Measurements from ENCODE around the gene PARP6. TPM values are rescaled to one million over a fixed set of nuclear protein-coding genes. Genes with fewer than 3 reads are reported as not detected.

PARP6 gene
- total and polyA plus RNA-seq, 2 donors (not counting 1 experiment from before 2014, with no cell fraction given), result 118 to 134 TPM

- Mint-ChIP-seq H3K27me3 (no peaks in the 10 kb centered on the region), H3K4me1 (peaks cover 17% of the 10 kb centered on the region), H3K9me3 (ENCODE audit: insufficient read depth) (no peaks in the 10 kb centered on the region), H3K4me3 (no peak overlapping the region), H3K27ac (no peak overlapping the region)
- TF ChIP-seq EZH2 (IDR thresholded peaks at IDR 0.05; ENCODE audit: borderline replicate concordance, insufficient read depth, low read depth, low read length, poor library complexity, severe bottlenecking) (no peak), CTCF (IDR thresholded peaks at IDR 0.05) (no peak)
- no peak overlapping the region for H2AFZ ChIP-seq (ENCODE audit: insufficient read depth, low read depth, low read length, poor library complexity, severe bottlenecking)
- H3K79me2 ChIP-seq (ENCODE audit: control insufficient read depth, insufficient read depth, low read length), result no peaks in the 10 kb centered on the region
- H3K9ac ChIP-seq (ENCODE audit: low read length), result no peak overlapping the region
- DNase-seq, result no peak
- no peaks in the 10 kb centered on the region for H3K27me3 ChIP-seq (replicated peaks in 1 of 4; ENCODE audit: control extremely low read depth in 1 of 4, control insufficient read depth in 3 of 4, insufficient read depth in 4 of 4, low read length in 3 of 4)
- no peaks in the 10 kb centered on the region for H3K9me3 ChIP-seq (ENCODE audit: control extremely low read depth in 1 of 3, control insufficient read depth in 2 of 3, insufficient read depth in 1 of 3, low read length in 2 of 3)
- 81% methylated on average over 2 of the region's 2 CpGs for WGBS (ENCODE audit: insufficient coverage)
- peaks cover 23 to 95% of the 10 kb centered on the region in 2 experiments for H3K36me3 ChIP-seq (replicated peaks in 1 of 2; ENCODE audit: control extremely low read depth in 1 of 2, control insufficient read depth in 1 of 2, extremely low read depth in 1 of 2, insufficient read depth in 2 of 2, low read length in 1 of 2)
- no peak for ATAC-seq (ENCODE audit: low read depth)
- intact Hi-C loops (cut with micrococcal nuclease), result no loop called here
- ChIA-PET CTCF (interaction anchor here (0.7 to 1.3 kb wide), 2 partner anchors 15 to 22 kb away, joined by 4 to 6 read pairs; no protein-coding TSS in a partner anchor), POLR2A (no interaction called here)
- no peak overlapping the region for H3K4me3 ChIP-seq (ENCODE audit: control extremely low read depth in 1 of 5, extremely low read depth in 1 of 5, insufficient read depth in 1 of 5, low read depth in 2 of 5, low read length in 4 of 5)
- no peak overlapping the region for H3K4me2 ChIP-seq (replicated peaks; ENCODE audit: low read depth, low read length, poor library complexity, severe bottlenecking)
- no peak overlapping the region for H3K27ac ChIP-seq (ENCODE audit: low read length in 2 of 2)
- H4K20me1 ChIP-seq (ENCODE audit: control insufficient read depth, insufficient read depth, low read length, poor library complexity, severe bottlenecking), result peaks cover 11% of the 10 kb centered on the region
- H3K4me1 ChIP-seq (ENCODE audit: control insufficient read depth in 2 of 2, insufficient read depth in 2 of 2, low read length in 2 of 2), result no peaks in the 10 kb centered on the region
These were observed 67.1 kb downstream of the PARP6 start for GRCh38 chr15:72205273-72205672.

- no peaks in the 10 kb centered on the region for H3K79me2 ChIP-seq (ENCODE audit: control insufficient read depth, insufficient read depth, low read length)
These were observed 68.9 kb downstream of the PARP6 start for GRCh38 chr15:72203507-72203837.

More at GRCh38 chr15:72203507-72203837, 68.9 kb downstream of the PARP6 start:
- no peak for ATAC-seq (ENCODE audit: low read depth)
- DNase-seq, result no peak
- intact Hi-C loops (cut with micrococcal nuclease), result no loop called here
- Histone ChIP-seq H3K27ac (ENCODE audit: low read length in 2 of 2) (no peak overlapping the region), H3K4me2 (replicated peaks; ENCODE audit: low read depth, low read length, poor library complexity, severe bottlenecking) (no peak overlapping the region), H3K27me3 (replicated peaks in 1 of 4; ENCODE audit: control extremely low read depth in 1 of 4, control insufficient read depth in 3 of 4, insufficient read depth in 4 of 4, low read length in 3 of 4) (no peaks in the 10 kb centered on the region), H3K4me3 (ENCODE audit: control extremely low read depth in 1 of 5, extremely low read depth in 1 of 5, insufficient read depth in 1 of 5, low read depth in 2 of 5, low read length in 4 of 5) (no peak overlapping the region), H3K9me3 (ENCODE audit: control extremely low read depth in 1 of 3, control insufficient read depth in 2 of 3, insufficient read depth in 1 of 3, low read length in 2 of 3) (no peaks in the 10 kb centered on the region), H3K36me3 (replicated peaks in 1 of 2; ENCODE audit: control extremely low read depth in 1 of 2, control insufficient read depth in 1 of 2, extremely low read depth in 1 of 2, insufficient read depth in 2 of 2, low read length in 1 of 2) (peaks cover 25 to 98% of the 10 kb centered on the region in 2 experiments), H3K4me1 (ENCODE audit: control insufficient read depth in 2 of 2, insufficient read depth in 2 of 2, low read length in 2 of 2) (no peaks in the 10 kb centered on the region), H2AFZ (ENCODE audit: insufficient read depth, low read depth, low read length, poor library complexity, severe bottlenecking) (no peak overlapping the region), H3K9ac (ENCODE audit: low read length) (no peak overlapping the region), H4K20me1 (ENCODE audit: control insufficient read depth, insufficient read depth, low read length, poor library complexity, severe bottlenecking) (peaks cover 18% of the 10 kb centered on the region)
- CTCF ChIA-PET, result interaction anchor here (0.6 to 1.1 kb wide), 3 partner anchors 25 to 182 kb away, joined by 4 to 7 read pairs (median 5); no protein-coding TSS in a partner anchor
- POLR2A ChIA-PET, result no interaction called here
- WGBS (ENCODE audit: insufficient coverage), result 90% methylated on average over 5 of the region's 5 CpGs
- peak overlapping the region; percentile 16 for H3K27ac Mint-ChIP-seq
- H3K9me3 Mint-ChIP-seq (ENCODE audit: insufficient read depth), result no peaks in the 10 kb centered on the region
- H3K27me3 Mint-ChIP-seq, result no peaks in the 10 kb centered on the region
- no peak for TF ChIP-seq CTCF (IDR thresholded peaks at IDR 0.05)
- TF ChIP-seq EZH2 (IDR thresholded peaks at IDR 0.05; ENCODE audit: borderline replicate concordance, insufficient read depth, low read depth, low read length, poor library complexity, severe bottlenecking), result no peak
- no peak overlapping the region for H3K4me3 Mint-ChIP-seq
- peaks cover 17% of the 10 kb centered on the region for H3K4me1 Mint-ChIP-seq

All from B cell (primary cell).